HEK293T (cell line): ENCODE data around the gene GNAQ.

Source experiments
- ARNT ChIP-seq: fragments of 450-650 bp; IDR thresholded peaks from 2 replicates; pipeline ENCODE4 v1.6.1; 2017; ENCODE audit warnings: mild to moderate bottlenecking
- BHLHE40 ChIP-seq: fragments of 450-650 bp; IDR thresholded peaks from 2 replicates; pipeline ENCODE4 v1.6.1; 2016; ENCODE audit warnings: mild to moderate bottlenecking, moderate library complexity, borderline replicate concordance
- ELF4 ChIP-seq: fragments of 450-650 bp; IDR thresholded peaks from 2 replicates; pipeline ENCODE4 v1.6.1; 2017; ENCODE audit warnings: antibody characterized with exemption
- FOXA1 ChIP-seq: fragments of 450-650 bp; IDR thresholded peaks from 2 replicates; pipeline ENCODE4 v1.6.1; 2016; ENCODE audit warnings: mild to moderate bottlenecking
- FOXM1 ChIP-seq: fragments of 450-650 bp; IDR thresholded peaks from 2 replicates; pipeline ENCODE4 v1.6.1; 2017; ENCODE audit warnings: mild to moderate bottlenecking, borderline replicate concordance
- HDGF ChIP-seq: fragments of 450-650 bp; IDR thresholded peaks from 2 replicates; pipeline ENCODE4 v1.6.1; 2017; ENCODE audit warnings: antibody characterized with exemption, borderline replicate concordance
- L3MBTL2 ChIP-seq: fragments of 450-650 bp; conservative IDR thresholded peaks from 2 replicates; pipeline ENCODE4 v1.6.1; 2016; ENCODE audit warnings: mild to moderate bottlenecking
- LEF1 ChIP-seq: fragments of 450-650 bp; IDR thresholded peaks from 2 replicates; pipeline ENCODE4 v1.6.1; 2017; ENCODE audit warnings: mild to moderate bottlenecking, borderline replicate concordance
- NFRKB ChIP-seq: fragments of 450-650 bp; IDR thresholded peaks from 2 replicates; pipeline ENCODE4 v1.6.1; 2016; ENCODE audit warnings: mild to moderate bottlenecking, moderate library complexity
- PKNOX1 ChIP-seq: fragments of 450-650 bp; IDR thresholded peaks from 2 replicates; pipeline ENCODE4 v1.6.1; 2016
- SP1 ChIP-seq: fragments of 450-650 bp; IDR thresholded peaks from 2 replicates; pipeline ENCODE4 v1.6.1; 2017
- SUZ12 ChIP-seq: fragments of 450-650 bp; IDR thresholded peaks from 2 replicates; pipeline ENCODE4 v1.6.1; 2016; ENCODE audit warnings: mild to moderate bottlenecking
- TARDBP ChIP-seq: fragments of 450-650 bp; IDR thresholded peaks from 2 replicates; pipeline ENCODE4 v1.6.1; 2016
- ZNF384 ChIP-seq: fragments of 450-650 bp; IDR thresholded peaks from 2 replicates; pipeline ENCODE4 v1.6.1; 2016

- TF ChIP-seq ZNF384 (no peak), LEF1 (no peak), PKNOX1 (no peak), L3MBTL2 (no peak), SUZ12 (no peak), FOXM1 (no peak), TARDBP (no peak), ELF4 (no peak), SP1 (no peak), BHLHE40 (no peak), HDGF (no peak), NFRKB (no peak), FOXA1 (no peak), ARNT (no peak)
Measured at GRCh38 chr9:77759391-77759790, 272.2 kb downstream of the GNAQ start.
